Body of pancreas (tissue), 4 donors: ENCODE results near the gene NF1.

ENCODE experiments used
- CTCF ChIP-seq, 7 experiments: fragments of 450-650 bp in 4 of 7; fragments of 200-600 bp in 3 of 7; sonication (generic) in 3 of 7; IDR thresholded peaks; one replicate each; pipeline ENCODE4 v1.5.1; 2016 to 2019; ENCODE audit warnings: antibody characterized with exemption in 7 of 7
- POLR2A ChIP-seq, 3 donors: fragments of 450-650 bp; IDR thresholded peaks; one replicate each; pipeline ENCODE4 v1.6.1; 2016; ENCODE audit warnings: antibody characterized with exemption in 3 of 3, mild to moderate bottlenecking in 2 of 3

GRCh38 chr17:31171701-31172100, 76.9 kb downstream of the NF1 start:
- TF ChIP-seq CTCF (IDR thresholded peaks at IDR 0.05) (no peak), POLR2A (IDR thresholded peaks at IDR 0.05) (no peak)
